ENCODE results near the gene DNAH12.
"Not testable (repeated sequence)": the region's sequence is repeated elsewhere in the genome, so short reads cannot be mapped to it uniquely, and the experiment has no call there.

DNAH12 gene

DNA sequence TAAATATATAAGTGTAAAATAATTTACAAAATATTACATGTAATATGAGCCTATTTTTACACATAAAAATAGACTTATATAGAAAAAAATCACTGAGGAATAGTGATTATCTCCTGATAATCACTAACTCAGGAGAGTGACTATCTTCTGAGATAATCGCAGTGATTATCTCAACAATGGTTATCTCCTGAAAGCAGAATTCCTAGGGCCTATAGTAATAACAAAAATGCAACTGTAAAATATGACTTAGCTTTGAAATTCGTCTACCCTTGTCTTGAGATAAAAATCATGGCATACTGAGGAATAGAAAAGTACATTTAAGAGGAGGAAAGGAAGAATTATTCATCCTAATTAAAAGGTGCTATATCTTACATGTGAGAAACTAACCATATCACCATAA, 134.7 kb downstream of the DNAH12 start:
- DNase-seq, result no peak

DNA sequence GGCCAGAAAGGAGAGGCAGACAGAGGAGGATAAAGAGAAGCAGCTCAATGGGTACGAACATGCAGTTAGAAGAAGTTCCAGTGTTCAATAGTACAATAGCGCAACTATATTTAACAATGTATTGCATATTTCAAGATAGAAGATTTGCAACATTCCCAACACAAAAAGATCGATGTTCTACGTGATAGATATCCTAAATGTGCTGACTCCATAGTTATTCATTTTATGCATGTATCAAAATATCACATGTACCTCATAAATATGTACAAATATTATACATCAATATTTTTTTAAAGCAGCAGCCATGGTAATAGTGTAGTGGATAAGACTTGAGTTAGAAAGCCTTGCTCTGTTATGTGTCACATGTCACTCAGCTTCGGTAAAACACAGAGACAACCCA, 141.5 kb downstream of the DNAH12 start:
- DNase-seq, result no peak

- DNase-seq, result peak; percentile 68
Measured at GRCh38 chr3:57397175-57398026, 146.7 kb downstream of the DNAH12 start.

DNA sequence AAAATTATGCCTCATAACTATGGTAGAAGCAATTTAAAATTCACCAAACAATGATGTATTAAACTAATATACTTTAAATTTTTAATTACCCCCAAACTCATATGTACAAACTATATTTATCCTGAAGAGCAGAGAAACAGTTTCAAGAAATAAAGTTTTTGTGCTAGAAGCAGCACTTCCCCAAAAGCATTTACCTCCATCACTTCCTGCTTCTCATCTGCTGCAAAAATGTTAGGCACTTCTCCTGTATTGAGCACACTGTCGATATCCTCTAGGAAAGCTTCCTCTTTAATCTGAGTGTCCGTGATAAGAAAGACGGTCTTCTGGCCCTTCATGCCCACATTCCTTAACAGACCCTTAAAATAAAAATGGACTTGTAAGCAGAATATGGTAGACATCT, 150.2 kb downstream of the DNAH12 start:
- no peak for DNase-seq

DNA sequence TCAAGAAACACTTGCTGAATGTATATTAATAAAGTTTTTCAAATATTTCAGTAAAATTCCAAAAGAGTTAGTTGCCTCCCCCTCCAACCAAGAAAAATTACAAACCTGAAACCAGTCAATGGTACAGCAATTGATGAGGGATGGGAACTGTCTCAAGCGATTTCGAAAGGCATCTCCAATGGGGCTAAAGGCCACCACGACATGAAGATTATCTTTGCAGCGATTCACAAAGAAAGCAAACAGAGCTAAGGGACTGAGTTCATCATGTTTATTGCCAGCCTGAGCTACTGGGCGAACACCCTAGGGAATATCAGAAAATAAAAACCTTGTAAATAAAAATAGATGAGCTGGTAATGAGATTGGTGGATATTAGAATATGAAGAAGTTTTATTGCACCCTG, 152.4 kb downstream of the DNAH12 start:
- no peak for DNase-seq

GRCh38 chr3:57389271-57389670, 154.9 kb downstream of the DNAH12 start:
- no peak for DNase-seq

DNA sequence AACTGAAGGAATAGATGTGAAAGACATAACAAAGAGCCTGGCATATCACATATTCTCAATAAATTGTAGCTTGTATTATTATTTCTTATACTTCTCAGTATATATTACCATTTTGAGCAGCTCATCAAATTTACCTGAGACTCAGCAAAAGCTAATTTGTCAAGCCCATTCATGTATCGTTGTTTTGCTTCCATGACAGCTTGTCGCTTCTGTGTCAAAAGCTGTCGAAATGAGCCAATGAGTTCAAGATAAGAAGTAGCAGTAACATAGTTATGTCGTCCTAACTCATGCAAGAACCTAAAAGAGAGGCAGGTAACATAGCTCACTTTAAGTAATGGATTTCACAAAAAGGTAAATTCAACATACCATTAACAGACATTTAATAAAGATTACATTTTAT, 157.8 kb downstream of the DNAH12 start:
- DNase-seq, result no peak

DNA sequence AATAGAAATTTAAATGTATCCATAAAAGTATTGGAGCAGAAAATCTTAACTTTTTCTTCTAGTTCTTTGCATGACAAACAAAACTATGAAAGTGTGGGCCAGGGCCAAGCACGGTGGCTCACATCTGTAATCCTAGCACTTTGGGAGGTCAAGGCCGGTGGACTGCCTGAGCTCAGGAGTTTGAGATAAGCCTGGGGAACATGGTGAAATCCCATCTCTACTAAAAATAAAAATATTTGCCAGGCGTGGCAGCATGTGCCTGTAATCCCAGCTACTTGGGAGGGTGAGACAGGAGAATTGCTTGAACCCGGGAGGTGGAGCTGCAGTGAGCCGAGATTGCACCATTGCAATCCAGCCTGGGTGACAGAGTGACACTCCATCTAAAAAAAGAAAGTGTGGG, 158.6 kb downstream of the DNAH12 start:
- no peak for DNase-seq

- DNase-seq, result no peak
Measured at GRCh38 chr3:57383838-57384237, 160.3 kb downstream of the DNAH12 start.

DNA sequence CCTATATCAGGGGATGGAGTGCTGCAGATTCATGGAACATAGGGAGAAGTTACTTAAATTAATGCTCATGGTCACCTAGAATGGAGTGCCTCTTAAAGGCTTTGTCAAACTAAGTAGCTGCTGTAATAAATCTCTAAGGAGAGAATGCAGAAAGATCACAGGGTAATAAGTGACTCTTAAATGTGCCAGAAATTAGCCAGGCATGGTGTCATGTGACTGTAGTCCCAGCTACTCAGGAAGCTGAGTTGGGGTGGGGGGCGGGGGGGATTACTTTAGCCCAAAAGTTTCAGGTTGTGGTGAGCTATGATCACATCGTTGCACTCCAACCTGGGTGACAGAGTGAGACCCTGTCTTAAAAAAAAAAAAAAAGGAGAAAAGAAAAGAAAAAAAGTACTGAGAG, 160.7 kb downstream of the DNAH12 start:
- no peak for DNase-seq

DNA sequence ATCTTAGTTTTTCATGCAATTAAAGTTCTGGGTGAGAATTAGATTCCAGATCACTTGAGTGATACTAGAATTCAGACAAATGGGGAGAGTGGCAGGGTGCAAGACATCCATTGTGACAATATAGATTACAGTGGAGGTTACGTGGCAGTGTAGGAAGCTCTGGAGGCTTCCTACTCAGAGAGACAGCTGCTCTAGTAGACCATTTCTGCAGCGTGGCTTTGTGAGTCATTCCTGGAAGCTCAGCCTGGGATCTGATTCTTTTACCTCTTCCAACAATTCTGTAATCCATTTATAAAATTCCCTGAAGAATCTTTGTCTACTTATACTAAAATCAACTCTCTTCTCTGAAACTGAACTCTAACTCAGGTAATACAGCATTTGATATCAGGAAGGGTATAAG, 161.2 kb downstream of the DNAH12 start:
- DNase-seq, result no peak

GRCh38 chr3:57370341-57370740, 173.8 kb downstream of the DNAH12 start:
- no peak for DNase-seq

GRCh38 chr3:57365089-57365488, 179.1 kb downstream of the DNAH12 start:
- DNase-seq, result not testable (repeated sequence)

DNA sequence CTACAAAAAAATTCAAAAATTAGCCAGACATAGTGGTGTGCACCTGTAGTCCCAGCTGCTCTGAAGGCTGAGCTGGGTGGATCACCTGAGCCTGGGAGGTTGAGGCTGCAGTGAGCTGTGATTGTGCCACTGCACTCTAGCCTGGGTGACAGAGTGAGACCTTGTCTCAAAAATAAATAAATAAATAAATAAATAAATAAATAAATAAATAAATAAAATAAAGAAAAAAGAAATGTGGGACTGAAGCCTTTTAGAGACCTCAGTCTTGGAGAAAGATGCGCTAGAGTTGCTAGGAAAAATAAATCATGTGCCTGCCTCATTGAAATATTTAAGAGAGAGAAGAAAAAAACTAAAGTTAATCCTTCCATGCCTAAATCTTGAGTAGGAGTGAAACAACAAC, 187.9 kb downstream of the DNAH12 start:
- DNase-seq, result not testable (repeated sequence)

GRCh38 chr3:57354768-57355167, 189.4 kb downstream of the DNAH12 start:
- DNase-seq, result no peak

GRCh38 chr3:57350271-57350670, 193.9 kb downstream of the DNAH12 start:
- DNase-seq, result no peak

- DNase-seq, result not testable (repeated sequence)
Measured at GRCh38 chr3:57339071-57339642, 205.0 kb downstream of the DNAH12 start.

DNA sequence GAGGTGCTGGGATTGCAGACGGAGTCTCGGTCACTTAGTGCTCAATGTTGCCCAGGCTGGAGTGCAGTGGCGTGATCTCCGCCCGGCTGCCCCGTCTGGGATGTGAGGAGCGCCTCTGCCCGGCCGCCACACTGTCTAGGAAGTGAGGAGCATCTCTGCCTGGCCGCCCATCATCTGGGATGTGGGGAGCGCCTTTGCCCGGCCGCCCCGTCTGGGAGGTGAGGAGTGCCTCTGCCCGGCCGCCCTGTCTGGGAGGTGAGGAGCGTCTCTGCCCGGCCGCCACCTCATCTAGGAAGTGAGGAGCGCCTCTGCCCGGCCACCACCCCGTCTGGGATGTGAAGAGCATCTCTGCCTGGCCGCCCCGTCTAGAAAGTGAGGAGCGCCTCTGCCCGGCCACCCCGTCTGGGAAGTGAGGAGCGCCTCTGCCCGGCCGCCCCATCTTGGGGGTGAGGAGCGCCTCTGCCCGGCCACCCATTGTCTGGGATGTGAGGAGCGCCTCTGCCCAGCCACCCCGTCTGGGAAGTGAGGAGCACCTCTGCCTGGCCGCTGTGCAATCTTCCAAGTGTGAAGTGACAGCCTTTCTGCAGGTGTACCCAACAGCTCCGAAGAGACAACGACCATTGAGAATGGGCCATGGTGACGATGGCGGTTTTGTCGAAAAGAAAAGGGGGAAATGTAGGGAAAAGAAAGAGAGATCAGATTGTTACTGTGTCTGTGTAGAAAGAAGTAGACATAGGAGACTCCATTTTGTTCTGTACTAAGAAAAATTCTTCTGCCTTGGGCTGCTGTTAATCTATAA, 205.7 kb downstream of the DNAH12 start:
- DNase-seq, result not testable (repeated sequence)

DNA sequence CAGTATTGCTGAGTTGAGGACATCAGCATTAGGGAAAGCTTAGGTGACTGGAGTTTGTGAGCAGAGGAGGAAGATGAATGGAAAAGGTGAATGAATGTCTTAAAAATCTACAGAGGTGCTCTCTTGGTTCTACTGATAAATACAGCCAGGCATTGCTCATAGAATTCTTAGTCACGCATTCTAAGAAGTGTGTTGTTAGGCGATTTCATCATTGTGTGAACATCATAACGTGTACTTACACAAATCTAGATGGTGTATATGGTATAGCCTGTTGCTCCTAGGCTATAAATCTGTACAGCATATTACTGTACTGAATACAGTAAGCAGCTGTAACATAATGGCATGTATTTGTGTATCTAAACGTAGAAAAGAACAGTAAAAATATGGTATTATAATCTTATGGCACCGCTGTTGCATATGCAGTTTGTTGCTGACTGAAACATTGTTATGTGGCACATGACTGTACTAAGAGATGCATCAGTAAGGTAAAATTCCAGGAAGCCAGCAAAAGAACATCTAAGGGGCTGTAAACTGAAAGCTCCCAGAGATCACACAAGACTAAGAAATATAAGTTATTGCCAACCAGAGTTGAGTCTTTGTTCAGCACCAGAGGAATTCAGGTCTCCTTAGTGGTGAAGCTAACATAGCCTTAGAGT, 208.7 kb downstream of the DNAH12 start:
- DNase-seq, result no peak

GRCh38 chr3:57331078-57331610, 213.0 kb downstream of the DNAH12 start:
- no peak for DNase-seq

GRCh38 chr3:57326498-57326897, 217.6 kb downstream of the DNAH12 start:
- DNase-seq, result not testable (repeated sequence)

DNA sequence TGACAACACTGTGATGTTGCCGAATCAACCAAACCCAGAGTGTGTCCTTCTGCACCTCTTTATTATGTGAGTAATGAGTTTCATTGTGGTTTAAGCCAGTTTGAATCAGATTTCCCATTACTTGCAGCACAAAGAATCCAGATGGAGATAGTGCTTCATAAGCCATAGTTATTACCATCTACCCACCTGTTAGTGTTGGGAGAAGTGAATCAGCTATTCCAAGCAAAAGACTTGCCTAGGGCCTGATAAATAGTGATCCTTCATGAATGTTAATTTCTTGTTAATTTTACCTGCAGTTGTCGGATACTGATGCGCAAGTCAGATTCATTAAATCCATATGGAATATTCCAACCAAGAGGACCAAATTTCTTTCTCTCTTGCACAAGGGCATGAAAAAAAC, 229.9 kb downstream of the DNAH12 start:
- DNase-seq, result no peak

DNA sequence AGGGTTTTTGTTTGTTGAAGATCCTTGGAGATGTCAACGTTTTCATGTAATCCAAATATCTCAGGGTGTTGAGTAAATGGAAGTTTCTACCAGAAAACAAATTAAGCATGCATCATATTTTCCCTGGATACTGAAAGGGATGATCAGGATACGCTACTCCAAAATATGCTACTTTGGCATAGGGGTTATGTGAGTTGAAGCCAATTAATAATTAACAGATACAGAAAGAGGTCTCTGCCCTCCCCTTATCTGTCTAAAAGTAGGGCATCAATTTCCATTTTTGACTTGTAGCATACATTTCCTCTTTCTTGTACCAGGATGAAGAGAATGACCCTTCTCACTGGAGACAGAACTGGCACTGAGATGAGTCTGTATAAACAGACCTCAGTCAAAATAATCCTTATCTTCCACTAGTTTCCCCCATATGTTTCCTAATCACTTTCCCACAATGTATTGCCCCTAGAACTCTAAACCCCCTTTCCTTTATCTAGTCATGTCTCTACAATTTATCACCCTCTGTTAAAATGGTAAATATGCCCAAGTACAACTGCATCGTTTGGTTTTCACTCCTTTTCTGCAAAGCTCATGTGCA, 234.3 kb downstream of the DNAH12 start:
- DNase-seq, result no peak

All from activated CD4-positive, alpha-beta T cell treated with anti-CD3 and anti-CD28 coated beads for 48 hours (primary cell).